ENCODE results near the gene ANKRD6. TPM values are rescaled to one million over a fixed set of nuclear protein-coding genes. Genes with fewer than 3 reads are reported as not detected.

Gene ANKRD6
- polyA plus RNA-seq, 1 of the 3 experiments (the other 2 are of a cell fraction), result 2.6 TPM

- no peak for TF ChIP-seq RFX5 (IDR thresholded peaks at IDR 0.05; ENCODE audit: low read length)
Observed at GRCh38 chr6:89510393-89510792, 77.4 kb downstream of the ANKRD6 start (continued).

- Histone ChIP-seq H3K4me1 (ENCODE audit: control insufficient read depth in 1 of 2, insufficient read depth in 2 of 2, low read depth in 1 of 2, low read length in 1 of 2) (no peaks in the 10 kb centered on the region), H2AFZ (ENCODE audit: low read depth) (no peak overlapping the region), H3F3A (replicated peaks; ENCODE audit: insufficient read depth) (no peaks in the 10 kb centered on the region), H3K4me3 (ENCODE audit: low read depth in 2 of 2, low read length in 1 of 2) (no peak overlapping the region), H3K9me3 (no peaks in the 10 kb centered on the region), H3K27ac (ENCODE audit: low read depth in 2 of 2, low read length in 1 of 2) (no peak overlapping the region), H3K4me2 (no peak overlapping the region), H3K79me2 (ENCODE audit: insufficient read depth) (no peaks in the 10 kb centered on the region), H3K27me3 (ENCODE audit: insufficient read depth) (no peaks in the 10 kb centered on the region), H4K20me1 (ENCODE audit: insufficient read depth) (no peaks in the 10 kb centered on the region), H3K36me3 (replicated peaks in 1 of 2; ENCODE audit: control insufficient read depth in 1 of 2, insufficient read depth in 2 of 2, low read length in 1 of 2) (no peaks in the 10 kb centered on the region), H3K9me2 (no peaks in the 10 kb centered on the region), H3K9ac (no peak overlapping the region)
- TF ChIP-seq, protein P1, sequence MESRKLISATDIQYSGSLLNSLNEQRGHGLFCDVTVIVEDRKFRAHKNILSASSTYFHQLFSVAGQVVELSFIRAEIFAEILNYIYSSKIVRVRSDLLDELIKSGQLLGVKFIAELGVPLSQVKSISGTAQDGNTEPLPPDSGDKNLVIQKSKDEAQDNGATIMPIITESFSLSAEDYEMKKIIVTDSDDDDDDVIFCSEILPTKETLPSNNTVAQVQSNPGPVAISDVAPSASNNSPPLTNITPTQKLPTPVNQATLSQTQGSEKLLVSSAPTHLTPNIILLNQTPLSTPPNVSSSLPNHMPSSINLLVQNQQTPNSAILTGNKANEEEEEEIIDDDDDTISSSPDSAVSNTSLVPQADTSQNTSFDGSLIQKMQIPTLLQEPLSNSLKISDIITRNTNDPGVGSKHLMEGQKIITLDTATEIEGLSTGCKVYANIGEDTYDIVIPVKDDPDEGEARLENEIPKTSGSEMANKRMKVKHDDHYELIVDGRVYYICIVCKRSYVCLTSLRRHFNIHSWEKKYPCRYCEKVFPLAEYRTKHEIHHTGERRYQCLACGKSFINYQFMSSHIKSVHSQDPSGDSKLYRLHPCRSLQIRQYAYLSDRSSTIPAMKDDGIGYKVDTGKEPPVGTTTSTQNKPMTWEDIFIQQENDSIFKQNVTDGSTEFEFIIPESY (IDR thresholded peaks at IDR 0.05; ENCODE audit: borderline replicate concordance, low read depth), result no peak
- no peak for TF ChIP-seq MXI1 (IDR thresholded peaks at IDR 0.05; ENCODE audit: low read depth, low read length)
- TF ChIP-seq RCOR1 (IDR thresholded peaks at IDR 0.05; ENCODE audit: low read length), result no peak
- no peak for TF ChIP-seq SMC3 (IDR thresholded peaks at IDR 0.05; ENCODE audit: low read depth, low read length)
- TF ChIP-seq NFIC (IDR thresholded peaks at IDR 0.05; ENCODE audit: borderline replicate concordance), result no peak
- TF ChIP-seq POLR2AphosphoS5 (IDR thresholded peaks at IDR 0.05; ENCODE audit: low read depth, low read length), result no peak
- no peak for TF ChIP-seq TCF12 (IDR thresholded peaks at IDR 0.05)
- no peak for TF ChIP-seq RFX5 (IDR thresholded peaks at IDR 0.05; ENCODE audit: low read length)
- no peak for TF ChIP-seq CHD2 (IDR thresholded peaks at IDR 0.05; ENCODE audit: low read length, partially characterized antibody)
- no peak for TF ChIP-seq FOXJ3 (CRISPR knock-in tag; IDR thresholded peaks at IDR 0.05)
- TF ChIP-seq CTCF (IDR thresholded peaks at IDR 0.05), result no peak
- no peak for TF ChIP-seq NRF1 (IDR thresholded peaks at IDR 0.05; ENCODE audit: low read depth, low read length)
- no peak for DNase-seq
- CTCF ChIA-PET, result interaction anchor here (1.3 kb wide), 1 partner anchor 10 kb away, joined by 3 read pairs; no protein-coding TSS in a partner anchor
- POLR2A ChIA-PET, result no interaction called here
- WGBS (ENCODE audit: low lambda C conversion rate), result 71% methylated on average over 4 of the region's 4 CpGs
Observed at GRCh38 chr6:89518352-89519055, 85.6 kb downstream of the ANKRD6 start.

DNA sequence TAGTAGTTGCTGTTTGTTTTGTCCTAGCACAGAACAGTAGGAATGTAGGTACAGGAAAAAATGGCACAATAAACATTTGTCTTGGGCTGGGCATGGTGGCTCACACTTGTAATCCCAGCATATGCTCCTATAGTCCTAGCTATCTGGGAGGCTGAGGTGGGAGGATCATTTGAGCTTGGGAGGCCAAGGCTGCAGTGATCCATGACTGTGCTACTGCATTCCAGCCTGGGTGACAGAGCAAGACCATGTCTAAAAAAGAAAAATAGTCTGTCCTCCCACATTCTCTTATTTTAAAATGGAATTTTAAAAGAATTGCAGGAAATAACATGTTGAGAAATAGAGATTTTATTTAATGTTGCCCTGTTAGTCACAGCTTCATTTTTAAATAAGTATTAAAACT is 87.8 kb downstream of the ANKRD6 start:
- ChIA-PET CTCF (no interaction called here), POLR2A (no interaction called here)
- Histone ChIP-seq H3K4me3 (ENCODE audit: low read depth in 2 of 2, low read length in 1 of 2) (no peak overlapping the region), H3F3A (replicated peaks; ENCODE audit: insufficient read depth) (no peaks in the 10 kb centered on the region), H3K4me2 (no peak overlapping the region), H3K9ac (no peak overlapping the region), H3K9me3 (no peaks in the 10 kb centered on the region), H2AFZ (ENCODE audit: low read depth) (no peak overlapping the region), H3K9me2 (no peaks in the 10 kb centered on the region), H3K27ac (ENCODE audit: low read depth in 2 of 2, low read length in 1 of 2) (no peak overlapping the region), H3K79me2 (ENCODE audit: insufficient read depth) (no peaks in the 10 kb centered on the region), H3K4me1 (ENCODE audit: control insufficient read depth in 1 of 2, insufficient read depth in 2 of 2, low read depth in 1 of 2, low read length in 1 of 2) (no peaks in the 10 kb centered on the region), H3K36me3 (replicated peaks in 1 of 2; ENCODE audit: control insufficient read depth in 1 of 2, insufficient read depth in 2 of 2, low read length in 1 of 2) (no peaks in the 10 kb centered on the region), H4K20me1 (ENCODE audit: insufficient read depth) (no peaks in the 10 kb centered on the region), H3K27me3 (ENCODE audit: insufficient read depth) (no peaks in the 10 kb centered on the region)
- no peak for TF ChIP-seq JUND (IDR thresholded peaks at IDR 0.05)
- TF ChIP-seq YY1 (IDR thresholded peaks at IDR 0.05; ENCODE audit: low read depth), result no peak
- no peak for TF ChIP-seq RCOR1 (IDR thresholded peaks at IDR 0.05; ENCODE audit: low read length)
- no peak for TF ChIP-seq TEAD4 (IDR thresholded peaks at IDR 0.05; ENCODE audit: borderline replicate concordance, insufficient read depth)
- no peak for TF ChIP-seq IRF3 (IDR thresholded peaks at IDR 0.05; ENCODE audit: low read depth, low read length)
- TF ChIP-seq FOXM1 (IDR thresholded peaks at IDR 0.05; ENCODE audit: low read depth), result no peak
- no peak for TF ChIP-seq GATA2 (CRISPR knock-in tag; IDR thresholded peaks at IDR 0.05)
- no peak for TF ChIP-seq RFX5 (IDR thresholded peaks at IDR 0.05; ENCODE audit: low read length)
- DNase-seq, result no peak
